Activated gamma-delta T cell (primary cell): ENCODE results near the gene KCNE4.

Source experiments
- DNase-seq: peaks from one replicate; lab custom pipeline; 2025; lab: John Stamatoyannopoulos, UW
- total RNA-seq, 2 donors: gene quantifications; one replicate each; lab custom pipeline; 2026; lab: John Stamatoyannopoulos, UW

KCNE4 gene, protein sequence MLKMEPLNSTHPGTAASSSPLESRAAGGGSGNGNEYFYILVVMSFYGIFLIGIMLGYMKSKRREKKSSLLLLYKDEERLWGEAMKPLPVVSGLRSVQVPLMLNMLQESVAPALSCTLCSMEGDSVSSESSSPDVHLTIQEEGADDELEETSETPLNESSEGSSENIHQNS
- 0 reads per million in 2 donors for total RNA-seq

DNA sequence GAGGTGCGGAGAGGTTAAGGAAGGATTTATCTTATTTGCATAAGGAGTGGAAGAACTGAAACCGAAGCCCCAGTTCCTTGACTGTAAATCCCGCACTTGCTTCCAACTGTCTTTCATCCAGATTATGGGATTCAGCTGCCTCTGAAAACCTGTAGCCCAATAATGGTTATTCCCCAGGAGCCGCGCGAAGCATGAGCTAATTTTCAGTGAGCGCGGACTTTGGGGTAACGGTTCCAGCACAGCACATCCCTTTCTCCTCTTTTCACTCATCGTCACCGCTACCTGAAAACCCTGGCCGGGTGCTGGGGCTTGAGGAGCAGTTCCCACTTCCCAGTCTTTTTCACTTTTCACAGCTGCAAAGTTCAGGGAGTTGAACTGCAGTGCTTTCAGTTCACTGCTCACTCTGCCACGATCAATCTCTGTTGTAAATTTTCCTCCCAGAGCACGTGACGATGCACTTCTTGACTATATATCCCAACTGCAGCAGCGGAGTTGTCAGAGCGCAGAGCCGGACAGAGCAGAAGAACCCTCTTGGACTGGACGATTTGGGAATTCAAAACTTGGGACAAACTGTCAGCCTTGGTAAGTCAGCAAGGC lies at the start of gene KCNE4:
KCNE4 (plus strand) TSS at position 498 of the 597 bp plus-strand sequence. CDS start 641 bp downstream, outside the sequence.
- DNase-seq: no peak

DNA sequence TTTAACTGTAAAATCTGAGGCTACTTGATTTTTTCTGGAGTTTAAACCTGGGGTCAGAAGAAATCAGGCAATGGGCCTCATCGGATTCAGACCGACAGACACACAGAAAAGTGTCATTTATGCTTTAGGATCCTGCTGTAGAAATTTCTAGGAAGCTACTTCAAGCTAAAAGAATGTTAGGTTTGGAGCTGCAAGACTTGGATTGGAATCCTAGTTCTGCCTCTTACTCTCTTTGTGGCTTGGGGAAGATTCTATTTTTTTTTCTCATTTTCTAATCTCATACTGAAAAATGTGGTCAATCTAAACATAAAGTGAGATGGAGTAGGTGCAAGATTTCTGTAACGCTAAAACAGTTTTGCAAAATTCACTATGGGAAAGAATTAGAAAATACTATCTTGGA lies 48.8 kb upstream of the KCNE4 start:
- no peak for DNase-seq

DNA sequence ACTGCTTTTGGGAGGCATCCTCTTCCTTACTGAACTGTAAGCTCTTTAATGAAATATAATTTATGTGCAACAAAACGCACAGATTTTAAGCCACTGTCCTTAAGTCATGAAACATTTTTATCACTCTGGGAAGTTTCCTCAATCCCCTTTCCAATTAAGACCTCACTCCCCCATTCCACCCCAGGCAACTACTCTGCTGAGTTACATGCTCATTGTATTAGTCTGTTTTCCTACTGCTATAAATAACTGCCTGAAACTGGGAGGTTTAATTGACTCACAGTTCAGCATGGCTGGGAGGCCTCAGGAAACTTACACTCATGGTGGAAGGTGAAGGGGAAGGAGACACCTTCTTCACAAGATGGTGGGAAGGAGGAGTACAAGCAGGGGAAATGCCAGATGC lies 46.5 kb upstream of the KCNE4 start:
- DNase-seq: no peak

DNA sequence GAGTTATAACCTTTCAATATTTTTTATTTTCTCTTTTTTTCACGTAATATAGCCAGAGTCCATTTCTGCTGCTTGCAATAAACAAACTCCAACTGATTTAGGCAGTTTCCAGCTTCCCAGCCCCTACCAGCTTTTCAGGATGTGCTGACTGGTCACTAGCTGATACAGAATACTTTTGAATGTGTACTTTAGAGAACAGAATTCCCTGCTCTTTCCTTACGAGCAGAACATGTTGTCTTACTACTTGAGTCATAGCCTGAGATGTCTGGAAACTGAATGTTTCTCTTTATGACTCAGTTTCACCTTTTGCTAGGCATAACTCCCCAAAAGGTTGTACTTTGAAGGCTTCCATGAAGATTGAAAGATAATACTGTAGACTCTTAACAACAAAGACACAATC lies 44.5 kb upstream of the KCNE4 start:
- DNase-seq: no peak

DNA sequence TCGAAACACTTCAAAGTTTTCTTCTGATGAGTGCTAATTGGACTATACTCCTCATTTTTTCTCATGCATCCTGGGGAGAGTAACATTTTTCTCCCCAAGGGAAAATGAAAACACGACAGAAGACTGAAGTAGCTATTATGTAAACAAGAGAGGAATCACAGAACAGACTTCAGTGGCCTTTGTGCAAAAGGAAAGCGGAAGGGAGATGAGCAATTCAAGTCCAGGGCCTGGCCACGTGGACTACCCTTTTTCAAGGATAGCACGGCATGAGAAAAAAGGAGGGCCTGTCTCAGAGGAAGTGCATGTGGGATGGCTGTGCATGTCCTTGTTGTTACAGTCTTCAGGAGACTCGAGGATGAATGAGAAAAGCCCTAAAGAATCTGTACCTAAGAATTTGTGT lies 43.8 kb upstream of the KCNE4 start:
- no peak for DNase-seq

DNA sequence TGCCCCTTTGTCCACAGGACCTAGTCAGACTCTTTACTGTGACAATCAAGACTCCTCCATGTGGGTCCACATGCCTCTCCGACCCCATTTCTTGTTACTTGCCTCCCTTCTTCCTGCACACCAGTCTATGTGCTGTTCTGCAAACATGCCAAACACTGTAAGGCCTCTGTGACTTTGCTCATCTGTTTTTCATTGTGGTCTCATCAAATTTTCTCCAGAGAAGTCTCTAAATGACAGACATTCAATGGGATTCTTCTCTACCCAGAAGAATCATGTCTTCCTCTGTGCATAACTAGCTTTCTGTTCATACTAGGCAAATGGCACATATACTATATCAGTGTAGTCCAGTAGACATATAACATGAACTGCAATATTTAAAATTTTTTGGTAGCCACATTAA lies 43.0 kb upstream of the KCNE4 start:
- no peak for DNase-seq

DNA sequence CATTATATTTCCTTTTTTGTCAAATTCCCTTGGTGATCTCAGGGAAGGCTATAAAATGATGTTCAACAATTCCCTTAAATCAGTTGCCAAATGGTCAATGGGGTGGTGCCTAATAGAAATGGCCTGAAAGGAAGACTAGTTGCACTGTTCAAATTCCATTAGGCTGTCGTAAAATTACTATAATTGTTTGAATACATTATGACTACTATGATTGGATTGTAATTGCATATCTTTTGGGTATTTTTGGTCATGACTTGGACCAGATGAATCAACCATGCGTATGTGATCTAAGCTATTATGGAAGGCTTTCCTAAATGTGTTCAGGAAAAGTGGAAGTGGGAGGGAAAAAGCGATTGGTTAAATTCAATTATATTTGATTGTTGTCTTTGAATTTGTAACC lies 41.3 kb upstream of the KCNE4 start:
- DNase-seq: no peak

DNA sequence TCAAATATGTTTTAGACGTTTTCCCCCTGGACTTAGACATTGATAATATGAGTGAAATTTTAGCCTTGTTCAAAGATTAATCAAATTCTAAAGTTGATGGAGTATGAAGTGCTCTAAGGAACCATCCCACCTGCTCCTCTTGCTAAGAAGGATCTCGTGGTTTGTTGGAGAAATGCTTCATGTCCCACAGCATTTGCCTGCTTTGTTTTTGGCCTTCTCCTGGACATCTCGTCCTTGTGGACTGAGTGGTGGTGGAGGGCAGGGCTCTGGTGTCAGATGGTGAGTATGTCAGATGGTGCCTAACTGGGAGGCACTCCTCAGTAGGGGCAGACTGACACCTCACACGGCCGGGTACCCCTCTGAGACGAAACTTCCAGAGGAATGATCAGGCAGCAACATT lies 39.7 kb upstream of the KCNE4 start:
- no peak for DNase-seq

DNA sequence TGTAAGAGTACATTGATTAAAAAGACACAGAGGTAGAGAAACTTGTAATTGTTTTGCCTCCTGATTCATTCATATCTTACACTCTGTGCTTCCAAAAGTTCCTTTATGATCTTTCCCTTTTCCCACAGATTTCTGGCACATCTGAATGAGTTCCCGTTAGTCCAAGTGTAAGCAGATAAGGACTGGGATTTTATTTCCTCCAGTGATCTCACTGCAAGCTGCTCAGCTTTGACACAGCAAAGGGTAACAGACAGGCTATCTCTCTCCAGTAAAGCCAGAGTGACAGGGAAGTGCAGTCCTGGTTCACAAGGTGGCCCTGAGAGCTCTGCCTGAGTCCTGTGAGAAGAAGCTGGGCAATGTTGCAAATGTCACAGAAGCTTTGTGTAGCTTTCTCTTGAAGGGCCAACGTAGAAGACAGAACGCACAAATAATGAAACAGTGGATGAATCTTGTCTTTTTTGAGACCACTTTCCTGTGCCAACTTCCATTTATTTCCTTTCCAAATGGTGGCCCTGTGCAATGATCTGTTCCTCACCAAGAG lies 32.5 kb upstream of the KCNE4 start:
- no peak for DNase-seq

DNA sequence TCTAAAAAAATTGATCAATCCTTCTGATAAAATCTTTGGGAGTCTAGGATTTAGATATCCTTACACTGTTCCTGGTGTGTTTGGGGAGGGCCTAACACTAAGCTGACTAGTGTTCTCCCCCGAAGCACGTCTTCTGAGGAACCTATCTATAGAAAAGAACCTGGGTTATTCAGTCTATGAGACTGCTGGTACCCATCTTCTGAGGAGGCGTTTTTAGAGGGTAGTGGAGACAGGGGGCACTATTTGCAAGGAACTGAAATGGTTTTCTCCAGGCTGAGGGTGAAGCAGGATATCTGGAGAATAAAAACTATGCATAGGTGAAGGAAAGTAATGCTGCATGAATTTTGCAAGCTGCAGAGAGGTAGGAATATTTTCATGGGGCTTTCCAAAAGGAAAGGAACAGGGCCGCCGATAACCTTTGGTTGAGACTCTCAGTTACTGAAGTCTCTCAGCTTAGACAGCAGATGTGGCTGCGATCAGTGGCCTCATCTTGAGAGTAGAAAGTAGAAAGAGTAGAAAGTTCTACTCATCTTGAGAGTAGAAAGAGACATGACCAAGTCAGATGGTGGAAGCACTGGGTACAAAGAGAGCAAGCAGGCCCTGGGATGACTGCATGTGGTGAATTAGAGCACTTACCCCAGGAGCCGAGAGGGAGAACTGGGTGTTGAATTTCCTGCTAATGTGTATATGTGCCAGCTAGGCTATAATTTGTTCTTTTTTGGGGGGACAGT lies 31.8 kb upstream of the KCNE4 start:
- no peak for DNase-seq

DNA sequence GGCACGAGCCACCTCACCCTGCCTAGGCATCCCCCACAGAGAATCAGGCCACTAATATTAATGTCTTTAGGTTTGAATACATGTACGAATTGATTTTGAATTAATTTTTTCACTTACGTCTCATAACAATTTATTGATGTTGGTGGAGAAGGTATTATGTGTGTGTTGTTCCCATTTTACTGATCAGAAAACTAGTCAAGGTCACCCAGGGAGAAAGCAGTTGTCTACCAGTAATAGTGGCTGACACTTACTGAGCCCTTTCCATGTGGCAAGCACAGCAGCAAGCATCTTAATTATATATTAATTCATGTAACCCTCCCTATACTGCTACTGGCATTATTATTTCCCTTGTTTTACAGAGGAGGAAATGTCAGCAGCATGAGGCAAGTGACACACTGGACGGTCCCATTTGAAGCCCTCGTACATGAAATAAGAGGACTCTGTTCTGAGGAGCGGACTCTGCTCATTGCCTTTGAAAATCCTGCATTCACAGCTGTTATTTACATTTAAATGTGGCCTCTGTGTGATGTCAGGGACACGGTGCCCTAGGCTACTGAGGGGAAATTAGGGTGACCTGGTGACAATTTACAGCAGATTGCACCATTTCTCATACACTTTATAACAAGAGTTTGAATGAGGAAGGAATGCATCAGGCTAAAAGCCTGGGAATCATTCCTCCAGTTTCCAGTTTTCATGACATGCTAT lies 30.9 kb upstream of the KCNE4 start:
- no peak for DNase-seq

DNA sequence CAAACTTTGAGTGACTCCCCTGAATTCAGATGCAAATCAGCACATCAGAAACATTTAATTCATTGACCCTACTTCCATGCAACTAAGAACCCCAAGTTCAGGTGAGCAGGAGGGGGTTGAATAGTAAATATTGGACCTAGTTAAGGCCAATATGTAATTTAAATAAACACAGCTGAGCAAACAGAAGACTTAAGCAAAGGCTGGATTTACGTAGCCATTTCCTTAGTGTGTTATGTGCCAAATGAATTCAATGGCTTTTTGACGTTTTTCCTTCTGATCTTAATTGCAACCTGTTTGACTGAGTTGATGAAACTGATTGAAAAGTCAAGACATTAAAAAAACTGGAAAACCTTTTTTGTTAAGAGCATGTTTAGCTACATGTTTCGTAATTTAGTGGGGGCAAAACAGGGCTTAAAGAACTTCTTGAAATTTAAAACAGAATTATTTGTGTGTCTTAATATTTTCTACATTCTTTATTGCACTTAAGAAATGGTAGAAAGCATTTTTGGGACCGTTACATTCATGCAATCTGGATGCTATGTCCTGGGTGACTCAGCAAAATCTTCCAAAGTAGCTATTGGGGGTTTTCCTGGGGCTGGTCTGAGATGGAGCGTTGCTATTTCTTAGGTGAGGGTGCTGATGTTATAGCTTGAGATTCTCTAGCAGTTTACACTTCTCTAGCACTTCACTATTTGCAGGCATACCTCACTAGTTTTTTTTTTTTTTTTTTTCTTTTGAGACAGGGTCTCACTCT lies 25.5 kb upstream of the KCNE4 start:
- DNase-seq: no peak

DNA sequence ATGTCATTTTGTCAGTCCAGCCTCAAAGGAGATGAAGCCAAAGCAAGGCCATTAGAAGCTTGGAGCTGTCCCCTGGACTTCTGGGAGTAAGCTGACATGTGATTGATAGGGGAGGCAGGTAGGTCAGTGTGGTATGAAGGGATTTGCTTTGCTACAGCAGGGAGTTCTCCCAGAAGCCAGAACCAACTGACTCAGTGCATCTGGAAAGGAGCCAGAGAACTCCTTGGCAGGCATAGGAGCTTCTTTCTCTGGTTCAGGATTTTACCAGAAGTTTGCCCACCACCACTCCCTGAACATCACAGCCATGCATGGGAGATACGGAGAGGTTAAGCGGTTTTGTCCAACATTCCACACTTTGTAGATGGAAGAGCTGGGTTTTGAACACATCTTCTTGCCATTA lies 24.5 kb upstream of the KCNE4 start:
- DNase-seq: no peak

DNA sequence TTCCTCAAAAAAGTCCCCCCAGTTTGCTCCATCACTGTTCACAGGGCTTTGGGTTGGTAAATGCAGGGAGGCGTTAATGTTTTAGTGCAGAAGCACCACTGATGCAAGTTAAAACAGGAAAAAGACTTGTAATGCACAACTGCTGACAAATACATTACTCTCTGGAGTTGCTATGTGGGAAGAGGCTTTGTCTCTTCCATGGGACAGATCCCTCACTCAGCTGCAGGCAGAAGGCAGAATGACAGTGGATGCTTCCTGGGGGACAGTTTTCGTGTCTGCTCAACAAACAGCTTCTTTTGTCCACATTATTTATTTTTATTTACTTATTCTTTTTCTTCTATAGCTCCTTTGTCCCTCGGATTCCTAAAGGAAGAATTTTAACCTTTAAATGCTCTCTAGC lies 22.7 kb upstream of the KCNE4 start:
- DNase-seq: no peak

DNA sequence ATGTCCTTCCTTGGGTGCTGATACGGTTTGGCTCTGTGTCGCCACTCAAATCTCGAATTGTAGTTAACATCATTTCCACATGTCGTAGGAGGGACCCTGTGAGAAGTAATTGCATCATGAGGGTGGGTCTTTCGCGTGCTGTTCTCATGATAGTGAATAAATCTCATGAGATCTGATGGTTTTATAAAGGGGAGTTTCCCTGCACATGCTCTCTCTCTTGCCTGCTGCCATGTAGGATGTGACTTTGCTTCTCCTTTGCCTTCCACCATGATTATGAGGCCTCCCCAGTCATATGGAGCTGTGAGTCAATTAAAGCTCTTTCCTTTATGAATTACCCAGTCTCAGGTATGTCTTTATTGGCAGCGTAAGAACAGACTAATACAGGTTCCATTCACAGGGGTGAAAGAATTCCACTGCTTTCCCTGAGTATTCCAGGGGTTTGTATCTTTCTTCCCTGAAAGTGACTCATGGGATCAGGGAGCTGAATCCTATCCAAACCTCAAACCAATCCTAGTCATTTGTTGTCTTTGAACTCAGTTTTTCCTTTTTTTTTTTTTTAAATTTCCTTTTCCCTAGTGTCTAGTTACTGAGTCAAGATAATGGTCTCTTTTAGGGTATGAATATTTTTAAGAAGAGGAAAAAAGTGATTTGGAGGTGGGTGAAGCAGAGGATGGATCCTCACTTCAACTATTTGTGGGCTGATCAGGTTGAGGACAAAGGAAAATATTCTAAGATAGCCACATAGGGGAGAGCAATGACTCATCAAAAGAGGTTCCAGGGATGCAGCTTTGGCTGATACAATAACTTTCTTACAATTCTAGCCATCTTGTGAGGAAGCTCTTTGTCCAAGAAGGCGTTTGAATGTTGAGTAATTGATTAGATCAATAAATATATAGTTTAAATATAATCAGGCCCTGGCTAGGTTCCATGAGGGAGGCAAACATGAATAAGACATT lies 19.5 kb upstream of the KCNE4 start:
- no peak for DNase-seq

DNA sequence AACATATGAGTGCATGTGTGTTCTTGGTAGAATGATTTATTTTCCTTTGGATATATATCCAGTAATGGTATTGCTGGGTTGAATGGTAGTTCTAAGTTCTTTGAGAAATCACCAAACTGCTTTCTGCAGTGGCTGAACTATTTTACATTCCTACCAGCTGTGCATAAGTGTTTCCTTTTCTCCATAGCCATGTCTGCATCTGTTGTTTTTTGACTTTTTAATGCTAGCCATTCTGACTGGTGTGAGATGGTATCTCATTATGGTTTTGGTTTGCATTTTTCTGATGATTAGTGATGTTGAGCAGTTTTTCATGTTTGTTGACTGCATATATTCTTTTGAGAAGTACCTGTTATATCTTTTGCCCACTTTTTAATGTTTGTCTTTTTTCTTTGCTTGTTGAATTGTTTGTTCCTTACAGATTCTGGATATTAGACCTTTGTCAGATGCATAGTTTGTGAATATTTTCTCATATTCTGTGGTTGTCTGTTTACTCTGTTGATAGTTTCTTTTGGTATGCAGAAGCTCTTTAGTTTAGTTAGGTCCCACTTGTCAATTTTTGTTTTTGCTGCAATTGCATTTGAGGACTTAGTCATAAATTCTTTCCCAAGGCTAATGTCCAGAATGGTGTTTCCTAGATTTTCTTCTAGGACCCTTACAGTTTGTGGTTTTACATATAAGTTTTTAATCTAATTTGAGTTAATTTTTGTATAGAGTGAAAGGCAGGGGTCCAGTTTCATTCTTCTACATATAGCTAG lies 17.6 kb upstream of the KCNE4 start:
- DNase-seq: no peak

DNA sequence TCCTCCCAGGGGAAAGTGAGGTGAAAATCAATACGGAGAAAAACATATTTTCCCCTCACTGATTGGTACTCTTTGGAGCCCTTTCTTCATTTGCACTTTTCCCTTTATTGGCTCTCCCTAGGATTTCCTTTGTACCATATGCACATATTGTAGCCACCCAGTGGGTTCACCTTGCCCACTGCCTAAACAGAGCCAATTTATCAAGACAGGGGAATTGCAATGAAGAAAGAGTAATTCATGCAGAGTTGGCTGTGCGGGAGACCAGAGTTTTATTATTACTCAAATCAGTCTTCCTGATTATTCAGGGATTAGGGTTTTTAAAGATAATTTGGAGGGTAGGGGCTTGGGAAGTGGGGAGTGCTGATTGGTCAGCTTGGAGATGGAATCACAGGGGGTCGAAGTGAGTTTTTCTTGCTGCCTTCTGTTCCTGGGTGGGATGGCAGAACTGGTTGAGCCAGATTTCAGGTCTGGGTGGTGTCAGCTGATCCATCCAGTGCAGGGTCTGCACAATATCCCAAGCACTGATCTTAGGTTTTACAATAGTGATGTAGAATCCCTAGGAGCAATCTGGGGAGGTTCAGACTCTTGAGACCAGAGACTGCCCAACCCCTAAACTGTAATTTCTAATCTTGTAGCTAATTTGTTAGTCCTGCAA lies 15.1 kb upstream of the KCNE4 start:
- no peak for DNase-seq

DNA sequence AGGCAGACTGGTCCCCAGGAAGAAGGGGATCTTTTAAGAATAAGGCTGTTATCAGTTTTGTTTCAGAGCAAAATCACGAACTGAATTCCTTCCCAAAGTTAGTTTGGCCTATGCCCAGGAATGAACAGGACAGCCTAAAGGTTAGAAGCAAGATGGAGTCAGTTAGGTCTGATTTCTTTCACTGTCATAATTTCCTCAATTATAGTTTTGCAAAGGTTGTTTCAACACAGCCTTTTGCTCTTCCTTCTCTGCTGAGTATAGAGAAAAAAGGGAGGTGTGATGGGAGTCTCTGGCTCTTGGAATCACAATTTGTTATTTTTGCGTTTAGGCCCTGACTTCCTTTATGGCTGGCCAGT lies 14.6 kb upstream of the KCNE4 start:
- no peak for DNase-seq

DNA sequence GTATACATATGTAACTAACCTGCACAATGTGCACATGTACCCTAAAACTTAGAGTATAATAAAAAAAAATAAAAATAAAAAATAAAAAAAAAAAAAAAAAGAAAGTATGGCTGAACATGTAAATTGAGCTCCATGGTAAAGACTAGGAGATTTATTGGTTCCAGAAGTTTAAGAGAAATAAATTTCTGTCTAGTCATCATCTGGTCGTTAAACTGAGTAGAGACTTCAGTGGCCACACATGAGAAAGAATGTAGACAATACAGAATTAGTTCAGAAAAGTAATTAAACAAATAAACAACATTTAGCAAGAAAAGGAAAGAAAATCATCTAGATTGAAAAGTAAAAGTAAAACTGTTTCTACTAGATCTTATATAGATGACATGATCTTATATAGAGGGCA lies 12.4 kb upstream of the KCNE4 start:
- DNase-seq: no peak

DNA sequence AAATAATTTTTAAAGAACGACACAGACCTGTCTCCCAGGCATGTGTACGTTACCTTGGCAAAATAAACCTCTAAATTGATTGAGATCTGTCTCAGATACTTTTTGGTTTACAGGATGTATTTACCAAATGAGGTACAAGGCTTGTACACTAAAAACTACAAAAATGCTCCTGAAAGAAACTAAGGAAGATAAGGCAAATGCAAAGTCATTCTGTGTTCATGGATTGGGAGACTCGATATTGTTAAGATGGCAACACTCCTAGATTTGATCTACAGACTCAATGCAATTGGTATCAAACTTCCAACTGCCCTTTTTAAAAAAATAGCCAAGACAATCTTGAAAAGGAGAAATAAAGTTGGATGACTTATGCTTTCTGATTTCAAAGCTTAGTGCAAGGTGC lies 11.5 kb upstream of the KCNE4 start:
- no peak for DNase-seq
